H1 (cell line): ENCODE measurements around the gene DNASE1. TPM values are rescaled to one million over a fixed set of nuclear protein-coding genes. Genes with fewer than 3 reads are reported as not detected.

ENCODE experiments used
- CTCF ChIA-PET: fragments of 300-600 bp; sonication (Branson Sonifier 250); formaldehyde crosslinking; loops from one replicate; lab custom pipeline; 2021; ENCODE audit not compliant: partially characterized antibody; lab: Charles Lee
- POLR2A ChIA-PET: fragments of 300-600 bp; sonication (Branson Sonifier 250); formaldehyde crosslinking; loops from one replicate; lab custom pipeline; 2021; ENCODE audit warnings: inconsistent platforms; ENCODE audit not compliant: partially characterized antibody; lab: Charles Lee
- DNase-seq, 2 experiments: peaks; one replicate each; pipeline versions ENCODE4 v3.0.0 to v3.0.0-alpha.2; 2010 to 2022; ENCODE audit warnings: low spot score in 2 of 2, low read depth in 1 of 2, mixed read lengths in 1 of 2
- FAIRE-seq: peaks from 2 replicates; lab custom pipeline; 2011; peaks lifted over from hg19 to GRCh38; lab: Jason Lieb, UNC
- H2AFZ ChIP-seq: 2 replicates; pipeline ENCODE4 v1.8.1; 2012; ENCODE audit warnings: low read length, inconsistent platforms
- H2AK5ac ChIP-seq: 2 replicates; pipeline ENCODE4 v1.6.1; 2013; ENCODE audit warnings: low read depth, low read length
- H2BK120ac ChIP-seq: replicated peaks from 2 replicates; pipeline ENCODE3; 2013; ENCODE audit warnings: low read depth, low read length, inconsistent platforms
- H2BK12ac ChIP-seq: 2 replicates; pipeline ENCODE4 v1.6.1; 2013; ENCODE audit warnings: low read depth, low read length
- H2BK15ac ChIP-seq: 2 replicates; pipeline ENCODE4 v1.6.1; 2013; ENCODE audit warnings: low read length
- H2BK20ac ChIP-seq: 2 replicates; pipeline ENCODE4 v1.6.1; 2013; ENCODE audit warnings: low read length
- H2BK5ac ChIP-seq: 2 replicates; pipeline ENCODE4 v1.6.1; 2013; ENCODE audit warnings: low read depth, low read length
- H3K14ac ChIP-seq: 2 replicates; pipeline ENCODE4 v1.6.1; 2013; ENCODE audit warnings: inconsistent platforms; ENCODE audit not compliant: insufficient read length
- H3K18ac ChIP-seq: 2 replicates; pipeline ENCODE4 v1.6.1; 2013; ENCODE audit warnings: low read length; ENCODE audit errors: extremely low read depth
- H3K23ac ChIP-seq: 2 replicates; pipeline ENCODE4 v1.6.1; 2013; ENCODE audit warnings: inconsistent platforms; ENCODE audit not compliant: insufficient read length
- H3K23me2 ChIP-seq: 2 replicates; pipeline ENCODE4 v1.6.1; 2013; ENCODE audit warnings: low read depth, low read length
- H3K27ac ChIP-seq: 2 replicates; pipeline ENCODE4 v1.6.1; 2011; ENCODE audit warnings: low read depth, low read length, inconsistent platforms
- H3K27me3 ChIP-seq, 4 experiments: replicated peaks in 1 of 4; 1 replicate in 1 of 4; 2 replicates in 3 of 4; pipeline versions ENCODE4 v1.6.1 to v1.8.1; 2011 to 2013; ENCODE audit warnings: low read length in 3 of 4, mild to moderate bottlenecking in 3 of 4, inconsistent platforms in 2 of 4, mixed read lengths in 2 of 4, moderate library complexity in 1 of 4; ENCODE audit not compliant: control insufficient read depth in 3 of 4, insufficient read depth in 3 of 4; ENCODE audit errors: extremely low read depth in 1 of 4
- H3K36me3 ChIP-seq, 4 experiments: 2 replicates each; pipeline versions ENCODE4 v1.6.1 to v1.8.1; 2011 to 2013; ENCODE audit warnings: mild to moderate bottlenecking in 4 of 4, low read length in 3 of 4, moderate library complexity in 2 of 4, control low read depth in 1 of 4, inconsistent platforms in 1 of 4; ENCODE audit not compliant: insufficient read depth in 4 of 4, control insufficient read depth in 2 of 4
- H3K4ac ChIP-seq: replicated peaks from 2 replicates; pipeline ENCODE3; 2013; ENCODE audit warnings: low read length, low read depth, mixed read lengths, inconsistent platforms; ENCODE audit not compliant: insufficient read length
- H3K4me1 ChIP-seq, 4 experiments: replicated peaks in 1 of 4; 1 replicate in 1 of 4; 2 replicates in 3 of 4; pipeline versions ENCODE4 v1.6.1 to v1.8.1; 2011 to 2013; ENCODE audit warnings: low read length in 3 of 4, inconsistent platforms in 2 of 4, mixed read lengths in 1 of 4; ENCODE audit not compliant: insufficient read depth in 4 of 4, control insufficient read depth in 3 of 4
- H3K4me2 ChIP-seq, 2 experiments: 2 replicates each; pipeline versions ENCODE4 v1.6.1 to v1.8.1; 2011 to 2013; ENCODE audit warnings: low read depth in 2 of 2, low read length in 2 of 2, control low read depth in 1 of 2, inconsistent platforms in 1 of 2, mild to moderate bottlenecking in 1 of 2; ENCODE audit not compliant: insufficient read depth in 1 of 2
- H3K4me3 ChIP-seq, 4 experiments: fragments of 200-600, 300-600 bp in 1 of 4; sonication (generic), shearing (Covaris generic), sonication (Bioruptor Twin) in 1 of 4; 2 replicates each; pipeline versions ENCODE4 v1.5.1 to v1.8.1; 2011 to 2016; ENCODE audit warnings: low read length in 4 of 4, low read depth in 3 of 4, control low read depth in 2 of 4, inconsistent platforms in 2 of 4, mild to moderate bottlenecking in 2 of 4, mixed read lengths in 1 of 4, moderate library complexity in 1 of 4; ENCODE audit not compliant: insufficient read depth in 2 of 4; ENCODE audit errors: extremely low read depth in 1 of 4
- H3K56ac ChIP-seq: replicated peaks from 2 replicates; pipeline ENCODE3; 2013; ENCODE audit warnings: low read depth, mild to moderate bottlenecking, mixed read lengths, low read length, inconsistent platforms; ENCODE audit not compliant: insufficient read length
- H3K79me1 ChIP-seq: 2 replicates; pipeline ENCODE4 v1.6.1; 2013; ENCODE audit warnings: low read depth, low read length, control low read depth
- H3K79me2 ChIP-seq, 2 experiments: 2 replicates each; pipeline versions ENCODE4 v1.6.1 to v1.8.1; 2012 to 2013; ENCODE audit warnings: low read length in 2 of 2, mild to moderate bottlenecking in 2 of 2, inconsistent platforms in 1 of 2; ENCODE audit not compliant: insufficient read depth in 2 of 2, control insufficient read depth in 1 of 2
- H3K9ac ChIP-seq, 4 experiments: replicated peaks in 1 of 4; 1 replicate in 1 of 4; 2 replicates in 3 of 4; pipeline versions ENCODE4 v1.6.1 to v1.8.1; 2011 to 2013; ENCODE audit warnings: low read depth in 3 of 4, low read length in 3 of 4, control low read depth in 2 of 4, mild to moderate bottlenecking in 2 of 4, moderate library complexity in 2 of 4, inconsistent platforms in 1 of 4; ENCODE audit errors: extremely low read depth in 1 of 4
- H3K9me3 ChIP-seq, 2 experiments: 2 replicates each; pipeline versions ENCODE4 v1.6.1 to v1.8.1; 2012 to 2013; ENCODE audit warnings: mild to moderate bottlenecking in 2 of 2, moderate library complexity in 2 of 2, control low read depth in 1 of 2, inconsistent platforms in 1 of 2, low read depth in 1 of 2, low read length in 1 of 2, mixed read lengths in 1 of 2; ENCODE audit not compliant: insufficient read depth in 2 of 2
- H4K20me1 ChIP-seq, 2 experiments: replicated peaks in 1 of 2; 2 replicates each; pipeline versions ENCODE3 to v1.8.1; 2011 to 2013; ENCODE audit warnings: inconsistent platforms in 2 of 2, low read length in 2 of 2, mild to moderate bottlenecking in 1 of 2; ENCODE audit not compliant: insufficient read depth in 2 of 2, control insufficient read depth in 1 of 2
- H4K5ac ChIP-seq: 2 replicates; pipeline ENCODE4 v1.6.1; 2013; ENCODE audit warnings: low read length, low read depth, mixed read lengths, inconsistent platforms; ENCODE audit not compliant: insufficient read length
- H4K8ac ChIP-seq: 2 replicates; pipeline ENCODE4 v1.8.0; 2013; ENCODE audit warnings: mild to moderate bottlenecking, moderate library complexity, low read length, inconsistent platforms; ENCODE audit not compliant: insufficient read depth; ENCODE audit errors: extremely low read depth
- H4K91ac ChIP-seq: replicated peaks from 2 replicates; pipeline ENCODE3; 2013; ENCODE audit warnings: low read length, mixed read lengths, inconsistent platforms; ENCODE audit not compliant: insufficient read length
- BRCA1 ChIP-seq: IDR thresholded peaks from 2 replicates; pipeline ENCODE4 v1.6.1; 2012; ENCODE audit warnings: low read depth, low read length, improper control_type of control experiment
- E2F6 ChIP-seq: IDR thresholded peaks from 2 replicates; pipeline ENCODE4 v1.6.1; 2012; ENCODE audit warnings: inconsistent platforms
- MAX ChIP-seq: IDR thresholded peaks from 2 replicates; pipeline ENCODE4 v1.6.1; 2012; ENCODE audit warnings: inconsistent platforms
- NRF1 ChIP-seq: IDR thresholded peaks from 2 replicates; pipeline ENCODE4 v1.6.1; 2011; ENCODE audit warnings: mild to moderate bottlenecking, low read depth, low read length, improper control_type of control experiment
- SIN3A ChIP-seq, 2 experiments: IDR thresholded peaks in 1 of 2; conservative IDR thresholded peaks in 1 of 2; 2 replicates each; pipeline ENCODE4 v1.6.1; 2011 to 2012; ENCODE audit warnings: low read length in 2 of 2, improper control_type of control experiment in 1 of 2, low read depth in 1 of 2, mild to moderate bottlenecking in 1 of 2
- SP4 ChIP-seq: IDR thresholded peaks from 2 replicates; pipeline ENCODE4 v1.6.1; 2012; ENCODE audit warnings: low read length, inconsistent platforms
- TAF7 ChIP-seq: optimal IDR thresholded peaks from 2 replicates; pipeline ENCODE3; 2011; ENCODE audit warnings: low read depth, mild to moderate bottlenecking, inconsistent platforms, low read length, moderate library complexity, borderline replicate concordance
- ZNF274 ChIP-seq: IDR thresholded peaks from 2 replicates; pipeline ENCODE4 v1.7.0; 2012; ENCODE audit warnings: low read length, borderline replicate concordance; ENCODE audit errors: extremely low read depth
- WGBS, 2 experiments: shearing (Covaris generic) in 1 of 2; methylation state at CpG; one replicate each; pipeline versions ENCODE4 v1.1.6 to v1.1.7; 2013 to 2015; ENCODE audit warnings: low lambda C conversion rate in 2 of 2, mixed read lengths in 2 of 2, inconsistent platforms in 1 of 2, low coverage in 1 of 2, missing lambda C conversion rate in 1 of 2; ENCODE audit not compliant: insufficient replicate concordance in 2 of 2, insufficient coverage in 1 of 2, insufficient read length in 1 of 2; ENCODE audit errors: extremely low coverage in 1 of 2, missing lambda C conversion rate in 1 of 2; 5-methylcytosine and 5-hydroxymethylcytosine counted together
- polyA plus RNA-seq, 7 experiments: library from polyadenylated mRNA; depleted of rRNA in 3 of 7; stranded (reverse) in 5 of 7; unstranded in 2 of 7; fragments of >200 nt in 5 of 7; fragments of 200-250 nt in 2 of 7; gene quantifications; 1 replicate in 5 of 7; 2 replicates in 1 of 7; 4 replicates in 1 of 7; pipeline versions ENCODE4 v1.2.1 to v1.2.3, GENCODE V29; 2011 to 2013; ENCODE audit warnings: missing spikeins in 2 of 7, mixed read lengths in 2 of 7
- total RNA-seq: library from RNA; stranded (reverse); fragmentation: NEBNext Ultra II Directional; extraction: Animal tissue kit (Norgen Biotek cat#: 25700); gene quantifications from 2 replicates; pipeline ENCODE4 v1.2.1, GENCODE V29; 2021

DNASE1 gene
- total and polyA plus RNA-seq, 2 of the 8 experiments (the other 6 are each of a cell fraction or from before 2014, with no cell fraction given), result 11.5 to 16.7 TPM

- Histone ChIP-seq H3K4me1 (peaks cover 4 to 21% (median 16%) of the 10 kb centered on the region in 4 experiments), H3K79me1 (no peaks in the 10 kb centered on the region), H3K9me3 (no peaks in the 10 kb centered on the region), H2BK12ac (no peak overlapping the region), H3K27ac (no peak overlapping the region), H3K18ac (no peak overlapping the region), H2BK15ac (no peak overlapping the region), H3K23ac (no peak overlapping the region), H3K9ac (no peak overlapping the region), H2AFZ (no peak overlapping the region), H4K5ac (no peak overlapping the region), H3K23me2 (no peaks in the 10 kb centered on the region), H3K36me3 (peaks cover 0 to 5% (median 3%) of the 10 kb centered on the region in 4 experiments; a peak in 4 of 8 replicates), H2AK5ac (no peak overlapping the region), H3K56ac (no peak overlapping the region), H3K27me3 (no peaks in the 10 kb centered on the region), H3K4me3 (no peak overlapping the region), H3K4me2 (no peak overlapping the region), H3K4ac (no peak overlapping the region), H4K20me1 (peaks cover 0 to 4% of the 10 kb centered on the region in 2 experiments), H2BK20ac (no peak overlapping the region), H2BK120ac (no peak overlapping the region), H4K8ac (no peak overlapping the region), H2BK5ac (no peak overlapping the region), H3K14ac (no peak overlapping the region), H4K91ac (no peak overlapping the region), H3K79me2 (no peaks in the 10 kb centered on the region)
- CTCF ChIA-PET, result interaction anchor here (0.7 to 1.4 kb wide), 5 partner anchors 10 to 125 kb away, joined by 3 to 4 read pairs (median 3); no protein-coding TSS in a partner anchor
- FAIRE-seq (no peak), DNase-seq (peak in 1 of 2 experiments; percentile 35)
- TF ChIP-seq SP4, result no peak
- no peak for TF ChIP-seq BRCA1
- TF ChIP-seq SIN3A (conservative IDR thresholded peaks at IDR 0.05 in 1 of 2, IDR thresholded peaks at IDR 0.05 in 1 of 2; ENCODE audit: low read depth in 1 of 2, low read length in 2 of 2), result no peak
- no peak for TF ChIP-seq E2F6
- TF ChIP-seq TAF7, result no peak
- TF ChIP-seq NRF1, result no peak
- no peak for TF ChIP-seq ZNF274
- no peak for TF ChIP-seq MAX
- POLR2A ChIA-PET, result interaction anchor here (1.3 kb wide), 1 partner anchor 11 kb away, joined by 4 read pairs; no protein-coding TSS in a partner anchor
- WGBS, 2 experiments, result 94% methylated on average over 13 of the region's 13 CpGs; no CpG with 5 or more reads in 1 of the 2 experiments
These were observed 3.7 kb upstream of the DNASE1 start for GRCh38 chr16:3650631-3651265.
